IPS-18c (cell line): Measurements from ENCODE around the gene TMEM167A.

Experiments used
- H3K4me3 ChIP-seq: 2 replicates; pipeline ENCODE4 v1.7.0; 2013; ENCODE audit warnings: low read depth, mild to moderate bottlenecking, low read length, moderate library complexity; ENCODE audit not compliant: insufficient read depth
- H3K9me3 ChIP-seq: one replicate; pipeline ENCODE4 v1.6.1; 2013; ENCODE audit warnings: mild to moderate bottlenecking, low read length, moderate library complexity; ENCODE audit not compliant: control insufficient read depth, insufficient read depth

TMEM167A gene

DNA sequence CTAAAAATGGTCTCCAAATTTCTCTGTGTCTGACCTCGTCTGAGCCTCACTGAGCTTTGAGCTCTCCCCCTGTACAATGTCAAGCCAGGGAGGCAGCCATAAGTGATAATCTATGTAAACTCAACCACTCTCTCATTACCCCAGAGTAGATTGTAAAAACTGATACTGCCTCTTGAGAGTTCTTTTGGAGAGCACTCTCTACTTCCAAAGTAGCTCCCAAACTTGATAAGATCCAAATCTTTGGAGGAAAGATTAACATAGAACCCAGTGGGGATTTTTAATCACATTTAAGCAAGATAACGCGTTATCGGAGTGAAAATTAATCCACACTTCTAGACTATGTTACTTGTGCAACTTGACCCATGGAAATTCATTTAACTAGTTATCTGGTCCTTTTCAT, 54.9 kb downstream of the TMEM167A start:
- Histone ChIP-seq H3K4me3 (no peak overlapping the region), H3K9me3 (no peaks in the 10 kb centered on the region)

DNA sequence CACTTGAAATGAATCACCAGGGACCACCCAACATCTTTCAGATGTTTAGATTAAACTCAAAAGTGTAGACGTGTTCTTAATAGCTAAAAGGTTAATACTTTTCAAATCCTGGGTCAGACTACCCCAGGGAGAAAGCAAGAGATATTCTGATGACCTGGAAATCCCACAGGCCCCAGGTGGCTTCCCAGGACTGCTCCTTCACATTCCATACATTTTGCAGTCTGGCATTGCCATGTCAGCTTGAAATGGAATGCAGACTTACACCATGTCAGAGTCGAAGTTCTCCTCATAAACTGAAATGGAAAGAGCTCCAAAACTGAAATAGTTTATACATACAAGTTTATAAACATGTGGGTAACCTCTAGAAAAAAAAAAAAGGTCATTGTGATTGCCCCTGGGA, 61.5 kb downstream of the TMEM167A start:
- Histone ChIP-seq H3K4me3 (no peak overlapping the region), H3K9me3 (no peaks in the 10 kb centered on the region)

DNA sequence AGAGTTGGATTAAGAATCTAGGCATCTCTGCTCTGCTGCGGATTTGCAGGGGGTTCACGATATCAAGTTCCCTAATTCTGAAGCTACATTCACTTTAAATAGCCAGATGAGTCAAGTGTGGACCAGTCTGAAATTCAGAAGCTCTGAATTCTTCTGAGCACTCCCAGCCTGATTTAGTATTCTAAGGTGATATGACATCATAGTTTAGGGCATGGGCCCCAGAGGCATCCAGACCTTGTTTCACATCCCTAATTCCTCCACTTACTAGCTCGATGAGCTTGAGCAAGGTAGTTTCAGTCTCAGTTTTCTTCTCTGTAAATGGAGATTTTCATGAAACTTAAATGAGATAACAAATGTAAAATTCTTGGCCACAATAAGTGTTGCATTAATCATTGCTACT, 65.2 kb downstream of the TMEM167A start:
- Histone ChIP-seq H3K4me3 (no peak overlapping the region), H3K9me3 (no peaks in the 10 kb centered on the region)

DNA sequence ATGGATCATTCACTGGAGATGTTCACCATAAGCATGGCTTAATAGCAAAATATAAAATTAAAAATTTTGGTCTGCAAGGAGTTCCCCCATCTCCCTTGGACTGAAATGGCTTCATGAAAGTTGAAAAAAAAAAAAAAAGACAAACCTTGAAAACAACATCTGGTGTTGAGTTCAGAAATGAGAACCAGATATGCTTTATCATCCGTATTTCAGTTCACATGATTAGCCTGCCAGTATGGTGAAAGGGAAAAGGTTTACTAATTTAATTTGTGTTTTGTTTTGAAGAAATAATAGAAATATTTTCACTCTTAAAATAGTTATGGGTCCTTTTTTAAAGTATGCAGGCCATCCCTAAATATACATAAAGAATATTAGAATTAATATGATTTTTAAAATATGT, 67.8 kb downstream of the TMEM167A start:
- Histone ChIP-seq H3K4me3 (no peak overlapping the region), H3K9me3 (no peaks in the 10 kb centered on the region)

DNA sequence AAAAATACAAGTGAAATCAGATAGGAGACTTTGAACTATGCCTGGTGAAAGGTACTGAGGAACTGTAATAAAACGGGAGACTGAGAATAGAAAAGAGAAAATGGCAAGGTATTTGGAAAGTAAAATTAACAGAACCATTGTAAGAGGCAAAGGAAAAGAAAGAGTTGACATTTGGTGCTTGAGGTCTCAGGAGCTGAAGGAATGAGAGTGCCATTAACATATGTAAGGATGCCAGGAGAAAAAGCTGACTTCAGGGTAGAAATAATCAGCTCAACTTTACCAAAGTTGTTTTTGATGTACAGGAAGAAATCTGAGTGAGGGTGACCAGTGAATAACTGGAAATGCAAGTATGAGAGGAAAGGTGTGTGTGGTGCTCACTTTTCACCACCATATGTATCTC, 69.4 kb downstream of the TMEM167A start:
- Histone ChIP-seq H3K9me3 (no peaks in the 10 kb centered on the region), H3K4me3 (no peak overlapping the region)

DNA sequence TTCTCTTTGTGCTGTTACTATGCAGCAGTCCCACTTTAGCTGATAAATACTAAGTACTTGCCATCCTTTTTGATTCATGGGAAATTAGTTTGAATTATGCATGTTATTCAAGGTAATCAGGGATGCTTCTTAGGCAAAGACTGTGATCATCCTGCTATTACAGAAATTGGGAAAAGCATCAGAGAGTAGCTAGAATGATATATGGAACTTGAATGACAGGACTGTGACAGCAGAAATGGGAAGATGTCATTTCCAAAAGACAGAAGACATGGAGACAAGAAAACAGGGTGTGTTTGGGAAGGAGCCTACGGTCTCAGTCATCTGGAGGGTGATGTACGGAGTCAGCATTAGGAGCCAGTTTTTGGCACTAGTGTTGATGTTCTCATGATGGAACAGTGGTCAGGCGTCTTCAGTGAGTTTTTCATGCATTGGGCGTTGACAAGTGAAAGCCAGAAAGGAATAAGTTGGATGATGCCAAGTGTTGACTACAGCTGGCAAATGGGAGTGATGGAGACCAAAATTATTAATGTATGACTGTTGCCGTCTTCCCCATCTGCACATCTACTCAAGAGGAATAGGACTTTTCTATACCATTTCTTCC, 70.4 kb downstream of the TMEM167A start:
- H3K4me3 ChIP-seq = no peak overlapping the region
- no peaks in the 10 kb centered on the region for H3K9me3 ChIP-seq

DNA sequence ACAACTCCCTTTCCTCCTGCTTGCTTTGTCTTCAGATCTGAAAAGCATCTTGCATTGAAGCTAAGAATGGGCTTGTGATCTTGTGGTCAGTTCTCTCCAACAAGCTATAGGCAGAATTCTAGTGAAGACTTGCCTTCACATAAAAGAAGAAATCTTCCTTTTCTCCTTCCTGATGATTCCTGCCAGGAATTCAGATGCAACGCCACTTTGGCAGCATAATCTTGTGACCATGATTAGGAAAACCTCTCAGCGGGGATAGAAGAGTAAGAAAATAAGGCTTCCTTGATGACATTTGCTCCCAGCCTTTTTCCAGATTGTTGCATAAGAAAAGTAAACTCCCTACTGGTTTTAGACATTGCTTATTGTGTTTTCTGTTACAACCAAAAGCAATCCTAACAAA, 73.4 kb downstream of the TMEM167A start:
- H3K4me3 ChIP-seq = no peak overlapping the region
- H3K9me3 ChIP-seq = no peaks in the 10 kb centered on the region
